GM12878 (cell line): ENCODE results near the gene GTF3C1. TPM values are rescaled to one million over a fixed set of nuclear protein-coding genes. Genes with fewer than 3 reads are reported as not detected.

Experiments used
- ATAC-seq: fragments of 200-7000 bp; cut with Tn5 transposase; 3 replicates; pipeline ENCODE4 v1.9.1; 2020; ENCODE audit warnings: mild to moderate bottlenecking, moderate library complexity
- BruUV-seq: library from RNA; stranded (reverse); fragments of 400-500 nt; replicated peaks from 2 replicates; lab custom pipeline; 2021; lab: Mats Ljungman, UMichigan
- CTCF ChIA-PET: fragments of 300-600 bp; sonication (Branson Sonifier 250); formaldehyde crosslinking; extraction: SDS; loops from one replicate; lab custom pipeline; 2021; ENCODE audit warnings: inconsistent platforms; lab: Yijun Ruan, JAX
- POLR2A ChIA-PET: fragments of 350-600 bp; formaldehyde crosslinking; extraction: SDS; loops from one replicate; lab custom pipeline; 2021; ENCODE audit warnings: inconsistent platforms; lab: Charles Lee
- RAD21 ChIA-PET: fragments of 300-600 bp; sonication (Branson Sonifier 250); formaldehyde crosslinking; loops from one replicate; lab custom pipeline; 2023; ENCODE audit warnings: antibody characterized with exemption; ENCODE audit not compliant: unreplicated experiment; lab: Charles Lee
- SMC1A ChIA-PET: fragments of 300-600 bp; sonication (Branson Sonifier 250); formaldehyde crosslinking; loops from one replicate; lab custom pipeline; 2023; ENCODE audit not compliant: unreplicated experiment, uncharacterized antibody; lab: Charles Lee
- DNase-seq: peaks from one replicate; pipeline ENCODE4 v3.0.0-alpha.2; 2011; ENCODE audit warnings: low read depth, low spot score
- FAIRE-seq: peaks from 3 replicates; lab custom pipeline; 2011; peaks lifted over from hg19 to GRCh38; lab: Jason Lieb, UNC
- H2AFZ ChIP-seq: 2 replicates; pipeline ENCODE4 v1.6.0; 2011; ENCODE audit warnings: low read depth, low read length, control low read depth; ENCODE audit not compliant: control insufficient read depth
- H3K27ac ChIP-seq: 2 replicates; pipeline ENCODE4 v1.5.1; 2011; ENCODE audit warnings: control low read depth; ENCODE audit not compliant: control insufficient read depth, insufficient read depth
- H3K27me3 ChIP-seq, 2 experiments: replicated peaks in 1 of 2; 2 replicates each; pipeline versions ENCODE4 v1.6.0 to v1.6.1; 2011; ENCODE audit warnings: low read length in 1 of 2; ENCODE audit not compliant: control insufficient read depth in 2 of 2, insufficient read depth in 2 of 2
- H3K36me3 ChIP-seq, 2 experiments: 2 replicates each; pipeline ENCODE4 v1.5.1; 2011; ENCODE audit warnings: low read length in 1 of 2; ENCODE audit not compliant: control insufficient read depth in 2 of 2, insufficient read depth in 2 of 2
- H3K4me1 ChIP-seq: 2 replicates; pipeline ENCODE4 v1.6.1; 2011; ENCODE audit warnings: mild to moderate bottlenecking, low read length, moderate library complexity, mixed read lengths; ENCODE audit not compliant: control insufficient read depth, insufficient read depth
- H3K4me2 ChIP-seq: 2 replicates; pipeline ENCODE4 v1.6.0; 2011; ENCODE audit warnings: control low read depth; ENCODE audit not compliant: control insufficient read depth, insufficient read depth
- H3K4me3 ChIP-seq: fragments of 200-600 bp; sonication (generic); 2 replicates; pipeline ENCODE4 v1.5.1; 2016
- H3K79me2 ChIP-seq: 2 replicates; pipeline ENCODE4 v1.6.0; 2011; ENCODE audit warnings: low read length; ENCODE audit not compliant: control insufficient read depth, insufficient read depth
- H3K9ac ChIP-seq: 2 replicates; pipeline ENCODE4 v1.8.0; 2011; ENCODE audit warnings: low read length, control low read depth, mixed read lengths; ENCODE audit not compliant: control insufficient read depth, insufficient read depth
- H3K9me3 ChIP-seq: replicated peaks from 3 replicates; pipeline ENCODE4 v1.5.1; 2011; ENCODE audit warnings: mild to moderate bottlenecking, low read length; ENCODE audit not compliant: control insufficient read depth, insufficient read depth
- H4K20me1 ChIP-seq: 2 replicates; pipeline ENCODE4 v1.6.0; 2011; ENCODE audit not compliant: control insufficient read depth, insufficient read depth
- NKRF ChIP-seq: fragments of 450-650 bp; conservative IDR thresholded peaks from 2 replicates; pipeline ENCODE4 v1.6.1; 2017; ENCODE audit warnings: mild to moderate bottlenecking, moderate library complexity
- RUNX3 ChIP-seq: IDR thresholded peaks from 2 replicates; pipeline ENCODE4 v1.6.1; 2012; ENCODE audit warnings: low read length, inconsistent platforms
- USF1 ChIP-seq: IDR thresholded peaks from 2 replicates; pipeline ENCODE4 v1.6.1; 2011; ENCODE audit warnings: borderline replicate concordance, low read depth, mild to moderate bottlenecking, moderate library complexity, mixed read lengths, low read length; ENCODE audit not compliant: insufficient read depth; ENCODE audit errors: extremely low read length
- WGBS: methylation state at CpG from one replicate; pipeline ENCODE4 v1.1.6; 2016; ENCODE audit warnings: low lambda C conversion rate; ENCODE audit not compliant: insufficient replicate concordance, insufficient coverage; ENCODE audit errors: missing lambda C conversion rate; 5-methylcytosine and 5-hydroxymethylcytosine counted together
- in situ Hi-C: fragments of 300-500 bp; cut with MboI; formaldehyde crosslinking; loops from 9 replicates; pipeline ENCODE4 v1.14.3; 2018; ENCODE audit warnings: mixed read lengths
- intact Hi-C: fragments of 100-400 bp; cut with micrococcal nuclease; formaldehyde crosslinking; loops from one replicate; pipeline ENCODE4 v1.14.2; 2022; ENCODE audit not compliant: unreplicated experiment
- polyA plus RNA-seq, 11 experiments: library from polyadenylated mRNA; depleted of rRNA in 4 of 11; unstranded in 6 of 11; stranded (reverse) in 5 of 11; fragments of >200 nt; fragmentation: Nextera tagmentation in 4 of 11; fragmentation: Illumina TruSeq in 1 of 11; extraction: Ambion mirVana in 4 of 11; extraction: Trizol in 1 of 11; gene quantifications; 1 replicate in 1 of 11; 2 replicates in 10 of 11; pipeline versions ENCODE4 v1.2.1 to v1.2.3, GENCODE V29; 2011 to 2016; ENCODE audit warnings: inconsistent platforms in 2 of 11, missing spikeins in 2 of 11, low read depth in 1 of 11
- total RNA-seq, 4 experiments: library from RNA; depleted of rRNA in 3 of 4; stranded (reverse); fragments of >200 nt in 3 of 4; fragmentation: Illumina TruSeq in 1 of 4; extraction: Trizol in 1 of 4; gene quantifications; 2 replicates each; pipeline versions ENCODE4 v1.2.1 to v1.2.3, GENCODE V29; 2013 to 2021

Gene GTF3C1
- total and polyA plus RNA-seq, 10 of the 15 experiments (the other 5 are each of a cell fraction or from before 2014, with no cell fraction given), result 0.98 to 60.9 (median 34.3) TPM

GRCh38 chr16:27582883-27583282 lies 33.2 kb upstream of the GTF3C1 start:
- ChIA-PET CTCF (interaction anchor here (1.2 kb wide), 1 partner anchor 9 kb away, joined by 3 read pairs; no protein-coding TSS in a partner anchor), POLR2A (no interaction called here), RAD21 (no interaction called here), SMC1A (no interaction called here)
- peaks cover 7% of the 10 kb centered on the region for H3K4me1 ChIP-seq
- 98% methylated on average over 2 of the region's 2 CpGs for WGBS
- intact Hi-C loops (no loop called here), in situ Hi-C loops (no loop called here)
- no peaks in the 10 kb centered on the region for H3K9me3 ChIP-seq
- no TSS peak for BruUV-seq
- no peaks in the 10 kb centered on the region for H3K27me3 ChIP-seq
- no peak overlapping the region for H3K4me3 ChIP-seq
- no peak overlapping the region for H3K4me2 ChIP-seq
- H3K27ac ChIP-seq, result no peak overlapping the region
- H3K36me3 ChIP-seq, result no peaks in the 10 kb centered on the region
- H2AFZ ChIP-seq, result no peak overlapping the region
- no peak overlapping the region for H3K9ac ChIP-seq
- no peak for FAIRE-seq
- no peak for TF ChIP-seq USF1
- no peak for TF ChIP-seq NKRF
- TF ChIP-seq RUNX3, result no peak
- TF ChIP-seq, all 136 proteins: peak for 0
- no peaks in the 10 kb centered on the region for H3K79me2 ChIP-seq
- DNase-seq, result no peak
- no peaks in the 10 kb centered on the region for H4K20me1 ChIP-seq
- ATAC-seq, result no peak
